GM23338 (cell line): Measurements from ENCODE around the gene CISH. TPM values are rescaled to one million over a fixed set of nuclear protein-coding genes. Genes with fewer than 3 reads are reported as not detected.

Experiments used
- ATAC-seq: fragments of 200-7000 bp; cut with Tn5 transposase; 3 replicates; pipeline ENCODE4 v1.9.1; 2020
- DNase-seq: peaks from one replicate; pipeline ENCODE4 v3.0.0-alpha.2; 2015; ENCODE audit warnings: low spot score
- H2AFZ ChIP-seq: fragments of 200-600 bp; sonication (generic); 2 replicates; pipeline ENCODE4 v1.8.0; 2016; ENCODE audit warnings: antibody characterized with exemption, mild to moderate bottlenecking, moderate library complexity
- H3F3A ChIP-seq: fragments of 200-600 bp; sonication (generic); replicated peaks from 2 replicates; pipeline ENCODE4 v1.8.0; 2017; ENCODE audit warnings: antibody characterized with exemption, mixed run types, low read depth
- H3K27ac ChIP-seq: fragments of 200-600 bp; sonication (generic); 2 replicates; pipeline ENCODE4 v1.6.1; 2016; ENCODE audit warnings: low read depth
- H3K27me3 ChIP-seq: fragments of 200-600 bp; sonication (generic); 2 replicates; pipeline ENCODE4 v1.8.0; 2016; ENCODE audit warnings: mild to moderate bottlenecking, mixed run types, moderate library complexity; ENCODE audit not compliant: insufficient read depth
- H3K36me3 ChIP-seq: fragments of 200-600 bp; sonication (generic); 2 replicates; pipeline ENCODE4 v1.8.0; 2016; ENCODE audit warnings: mild to moderate bottlenecking; ENCODE audit not compliant: insufficient read depth
- H3K4me1 ChIP-seq: fragments of 200-600 bp; sonication (generic); 2 replicates; pipeline ENCODE4 v1.8.0; 2016; ENCODE audit warnings: mild to moderate bottlenecking, moderate library complexity; ENCODE audit not compliant: insufficient read depth
- H3K4me2 ChIP-seq: fragments of 200-600 bp; sonication (generic); 2 replicates; pipeline ENCODE4 v1.7.1; 2017; ENCODE audit warnings: mixed run types
- H3K4me3 ChIP-seq: fragments of 200-600 bp; sonication (generic); 2 replicates; pipeline ENCODE4 v1.6.1; 2016; ENCODE audit warnings: mixed run types
- H3K79me2 ChIP-seq: fragments of 200-600 bp; sonication (generic); replicated peaks from 2 replicates; pipeline ENCODE4 v1.8.0; 2017; ENCODE audit warnings: mild to moderate bottlenecking; ENCODE audit not compliant: insufficient read depth
- H3K9me2 ChIP-seq: fragments of 200-600 bp; sonication (generic); 2 replicates; pipeline ENCODE4 v1.8.0; 2017; ENCODE audit not compliant: insufficient read depth
- H4K20me1 ChIP-seq: fragments of 200-600 bp; sonication (generic); replicated peaks from 2 replicates; pipeline ENCODE4 v1.8.0; 2017; ENCODE audit warnings: mild to moderate bottlenecking; ENCODE audit not compliant: insufficient read depth
- H3K27ac Mint-ChIP-seq: 2 replicates; pipeline ENCODE4 v1.8.0; 2020; ENCODE audit warnings: inconsistent platforms, mild to moderate bottlenecking, moderate library complexity, mixed read lengths
- H3K27me3 Mint-ChIP-seq: 3 replicates; pipeline ENCODE4 v1.8.0; 2022; ENCODE audit warnings: low read depth, mild to moderate bottlenecking, moderate library complexity, mixed read lengths, inconsistent platforms; ENCODE audit not compliant: insufficient read depth, poor library complexity
- H3K36me3 Mint-ChIP-seq: 3 replicates; pipeline ENCODE4 v1.8.0; 2021; ENCODE audit warnings: low read depth, mild to moderate bottlenecking, inconsistent platforms, moderate library complexity, mixed read lengths
- H3K4me1 Mint-ChIP-seq: 3 replicates; pipeline ENCODE4 v1.8.0; 2020; ENCODE audit warnings: mild to moderate bottlenecking, inconsistent platforms, mixed read lengths
- H3K4me3 Mint-ChIP-seq: 3 replicates; pipeline ENCODE4 v1.8.0; 2021; ENCODE audit warnings: moderate library complexity, mild to moderate bottlenecking, inconsistent platforms, mixed read lengths
- H3K9me3 Mint-ChIP-seq: 3 replicates; pipeline ENCODE4 v1.8.0; 2020; ENCODE audit warnings: moderate library complexity, mild to moderate bottlenecking, inconsistent platforms, mixed read lengths
- CREB1 ChIP-seq: fragments of 250-450 bp; sonication (Bioruptor Pico); IDR thresholded peaks from 2 replicates; pipeline ENCODE4 v1.5.0; 2020; ENCODE audit warnings: low read depth, mild to moderate bottlenecking, moderate library complexity
- EZH2 ChIP-seq: fragments of 200-600 bp; sonication (generic); IDR thresholded peaks from one replicate; pipeline ENCODE4 v1.8.0; 2017; ENCODE audit warnings: antibody characterized with exemption, mild to moderate bottlenecking, low read depth; ENCODE audit not compliant: unreplicated experiment
- EZH2phosphoT487 ChIP-seq: fragments of 200-600 bp; sonication (generic); IDR thresholded peaks from one replicate; pipeline ENCODE4 v1.8.1; 2018; ENCODE audit warnings: antibody characterized with exemption; ENCODE audit not compliant: unreplicated experiment
- NANOG ChIP-seq: IDR thresholded peaks from 2 replicates; pipeline ENCODE4 v1.6.1; 2016; ENCODE audit warnings: antibody characterized with exemption, borderline replicate concordance
- POLR2AphosphoS5 ChIP-seq: IDR thresholded peaks from 2 replicates; pipeline ENCODE4 v1.6.1; 2016; ENCODE audit warnings: antibody characterized with exemption, low read depth
- STAT1 ChIP-seq: IDR thresholded peaks from one replicate; pipeline ENCODE4 v1.6.1; 2016; ENCODE audit warnings: antibody characterized with exemption; ENCODE audit not compliant: unreplicated experiment
- ZNF114 ChIP-seq: fragments of 250-450 bp; sonication (Bioruptor Pico); IDR thresholded peaks from 2 replicates; pipeline ENCODE4 v1.5.0; 2020; ENCODE audit warnings: mild to moderate bottlenecking, moderate library complexity
- polyA plus RNA-seq: library from polyadenylated mRNA; unstranded; fragments of >200 nt; fragmentation: Nextera tagmentation; extraction: Ambion mirVana; gene quantifications from 2 replicates; pipeline ENCODE4 v1.2.1, GENCODE V29; 2016
- total RNA-seq: library from RNA; depleted of rRNA; stranded (reverse); fragments of >200 nt; shearing (Covaris generic); gene quantifications from 2 replicates; pipeline ENCODE4 v1.2.3, GENCODE V29; 2014
- TF ChIP-seq, protein P1 (sequence below), 2 experiments: fragments of 200-600 bp in 1 of 2; sonication (generic) in 1 of 2; conservative IDR thresholded peaks; 2 replicates each; pipeline versions ENCODE4 v1.5.1 to v1.6.1; 2016 to 2017; ENCODE audit warnings: antibody characterized with exemption in 2 of 2, low read depth in 2 of 2, mild to moderate bottlenecking in 2 of 2, moderate library complexity in 1 of 2
- TF ChIP-seq, protein P2 (sequence below): IDR thresholded peaks from 2 replicates; pipeline ENCODE4 v1.6.1; 2016; ENCODE audit warnings: antibody characterized with exemption
- TF ChIP-seq, protein P3 (sequence below): fragments of 250-450 bp; sonication (Bioruptor Pico); IDR thresholded peaks from 2 replicates; pipeline ENCODE4 v1.5.0; 2020; ENCODE audit warnings: mild to moderate bottlenecking, moderate library complexity

The CISH gene
- total and polyA plus RNA-seq, 2 experiments from 2014 or later, result 2.1 to 3.6 TPM

DNA sequence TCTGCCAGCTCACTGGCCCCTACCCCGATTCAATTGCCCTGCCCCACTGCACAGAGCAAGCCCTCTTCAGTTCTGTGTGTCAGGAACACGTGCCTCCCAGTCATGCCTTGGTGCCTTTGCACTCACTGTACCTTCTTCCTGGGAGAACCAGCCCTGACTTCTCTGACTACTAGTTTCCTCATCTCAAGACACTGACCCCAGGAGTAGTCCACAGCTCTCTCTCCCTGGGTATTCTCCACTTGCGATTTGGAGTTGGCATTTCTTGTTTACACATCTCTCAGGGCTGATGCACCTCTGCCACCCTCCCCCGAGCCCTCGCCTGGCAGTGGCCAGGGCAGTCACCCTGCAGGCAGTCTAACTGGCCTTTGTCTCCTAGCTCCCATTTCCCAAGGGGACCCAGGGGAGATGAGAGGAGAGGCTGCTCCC, 5.7 kb downstream of the CISH start:
- Histone ChIP-seq H3K4me3 (no peak overlapping the region), H3K27ac (no peak overlapping the region), H2AFZ (no peak overlapping the region), H3K36me3 (no peaks in the 10 kb centered on the region), H3K79me2 (no peaks in the 10 kb centered on the region), H4K20me1 (no peaks in the 10 kb centered on the region; the same call in 1 of the 2 replicates), H3F3A (no peaks in the 10 kb centered on the region), H3K4me1 (no peaks in the 10 kb centered on the region), H3K4me2 (no peak overlapping the region), H3K9me2 (no peaks in the 10 kb centered on the region), H3K27me3 (peaks cover 7% of the 10 kb centered on the region)
- Mint-ChIP-seq H3K27me3 (peaks cover 13% of the 10 kb centered on the region), H3K9me3 (no peaks in the 10 kb centered on the region), H3K4me1 (peaks cover 4% of the 10 kb centered on the region; the same call in 2 of the 3 replicates), H3K4me3 (no peak overlapping the region), H3K27ac (no peak overlapping the region), H3K36me3 (no peaks in the 10 kb centered on the region)
- no peak for TF ChIP-seq NANOG
- TF ChIP-seq EZH2phosphoT487, result no peak
- no peak for TF ChIP-seq STAT1
- TF ChIP-seq CREB1 (CRISPR knock-in tag), result no peak
- TF ChIP-seq, protein P1, sequence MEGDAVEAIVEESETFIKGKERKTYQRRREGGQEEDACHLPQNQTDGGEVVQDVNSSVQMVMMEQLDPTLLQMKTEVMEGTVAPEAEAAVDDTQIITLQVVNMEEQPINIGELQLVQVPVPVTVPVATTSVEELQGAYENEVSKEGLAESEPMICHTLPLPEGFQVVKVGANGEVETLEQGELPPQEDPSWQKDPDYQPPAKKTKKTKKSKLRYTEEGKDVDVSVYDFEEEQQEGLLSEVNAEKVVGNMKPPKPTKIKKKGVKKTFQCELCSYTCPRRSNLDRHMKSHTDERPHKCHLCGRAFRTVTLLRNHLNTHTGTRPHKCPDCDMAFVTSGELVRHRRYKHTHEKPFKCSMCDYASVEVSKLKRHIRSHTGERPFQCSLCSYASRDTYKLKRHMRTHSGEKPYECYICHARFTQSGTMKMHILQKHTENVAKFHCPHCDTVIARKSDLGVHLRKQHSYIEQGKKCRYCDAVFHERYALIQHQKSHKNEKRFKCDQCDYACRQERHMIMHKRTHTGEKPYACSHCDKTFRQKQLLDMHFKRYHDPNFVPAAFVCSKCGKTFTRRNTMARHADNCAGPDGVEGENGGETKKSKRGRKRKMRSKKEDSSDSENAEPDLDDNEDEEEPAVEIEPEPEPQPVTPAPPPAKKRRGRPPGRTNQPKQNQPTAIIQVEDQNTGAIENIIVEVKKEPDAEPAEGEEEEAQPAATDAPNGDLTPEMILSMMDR (conservative IDR thresholded peaks at IDR 0.05; ENCODE audit: low read depth in 2 of 2), result no peak
- TF ChIP-seq, protein P2, sequence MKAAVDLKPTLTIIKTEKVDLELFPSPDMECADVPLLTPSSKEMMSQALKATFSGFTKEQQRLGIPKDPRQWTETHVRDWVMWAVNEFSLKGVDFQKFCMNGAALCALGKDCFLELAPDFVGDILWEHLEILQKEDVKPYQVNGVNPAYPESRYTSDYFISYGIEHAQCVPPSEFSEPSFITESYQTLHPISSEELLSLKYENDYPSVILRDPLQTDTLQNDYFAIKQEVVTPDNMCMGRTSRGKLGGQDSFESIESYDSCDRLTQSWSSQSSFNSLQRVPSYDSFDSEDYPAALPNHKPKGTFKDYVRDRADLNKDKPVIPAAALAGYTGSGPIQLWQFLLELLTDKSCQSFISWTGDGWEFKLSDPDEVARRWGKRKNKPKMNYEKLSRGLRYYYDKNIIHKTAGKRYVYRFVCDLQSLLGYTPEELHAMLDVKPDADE, result no peak
- DNase-seq, result no peak
- ATAC-seq, result no peak

DNA sequence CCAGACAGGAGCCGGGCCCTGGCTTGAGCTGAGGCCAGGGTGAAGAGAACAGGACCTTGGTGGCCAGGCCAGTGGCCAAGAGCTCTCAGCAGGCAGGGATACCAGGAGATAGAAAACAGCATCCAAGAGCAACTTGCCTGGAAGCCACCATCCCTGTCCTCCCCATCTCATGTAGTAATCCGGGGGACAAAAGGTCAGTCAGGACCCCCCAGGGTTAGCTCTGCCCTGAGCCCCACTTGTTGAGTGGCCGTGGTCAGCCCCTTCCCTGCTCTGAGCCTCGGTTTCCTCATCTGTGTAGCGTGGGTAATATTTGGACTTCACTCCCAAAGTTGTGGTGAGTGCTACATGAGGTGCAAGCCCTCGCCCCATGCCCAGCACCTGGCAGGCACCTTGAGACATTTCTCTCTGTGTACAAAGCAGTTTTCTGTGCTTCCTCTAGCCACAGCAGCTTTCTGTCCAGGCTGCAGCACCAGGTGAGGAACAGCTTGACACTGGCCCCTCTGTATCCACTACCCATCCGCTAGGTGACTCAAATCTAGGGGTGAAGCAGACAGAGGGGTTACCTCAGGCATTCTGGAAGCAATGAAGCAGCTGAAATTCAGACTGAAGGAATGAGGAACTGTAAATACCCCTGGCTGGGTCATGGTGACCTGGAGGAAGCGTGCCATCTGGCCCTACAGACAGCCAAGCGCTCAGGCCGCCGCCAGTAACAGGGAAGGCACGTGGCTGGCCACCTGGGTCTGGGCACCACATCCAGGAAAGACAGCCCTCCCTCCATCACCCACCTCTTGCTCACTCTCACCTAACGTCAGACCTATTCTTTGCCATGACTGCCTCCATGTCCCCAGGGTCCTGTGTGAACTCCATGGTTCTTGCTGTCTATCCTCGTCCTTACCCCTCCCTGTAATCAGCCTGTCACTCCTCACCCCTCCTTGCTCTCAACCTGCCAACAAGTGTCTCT, 6.7 kb downstream of the CISH start:
- no peak for DNase-seq
- Histone ChIP-seq H3K4me2 (no peak overlapping the region), H3K27ac (no peak overlapping the region), H3K9me2 (no peaks in the 10 kb centered on the region), H3K79me2 (no peaks in the 10 kb centered on the region), H4K20me1 (no peaks in the 10 kb centered on the region; the same call in 1 of the 2 replicates), H3K36me3 (no peaks in the 10 kb centered on the region), H3K27me3 (no peaks in the 10 kb centered on the region), H3F3A (no peaks in the 10 kb centered on the region), H2AFZ (no peak overlapping the region), H3K4me1 (no peaks in the 10 kb centered on the region), H3K4me3 (no peak overlapping the region)
- Mint-ChIP-seq H3K4me3 (no peak overlapping the region), H3K27ac (no peak overlapping the region), H3K4me1 (no peaks in the 10 kb centered on the region; the same call in 1 of the 3 replicates), H3K9me3 (no peaks in the 10 kb centered on the region), H3K27me3 (peaks cover 3% of the 10 kb centered on the region), H3K36me3 (no peaks in the 10 kb centered on the region)
- no peak for ATAC-seq
- TF ChIP-seq STAT1 (no peak), ZNF114 (no peak), EZH2 (no peak), POLR2AphosphoS5 (no peak)
- TF ChIP-seq, protein P3, sequence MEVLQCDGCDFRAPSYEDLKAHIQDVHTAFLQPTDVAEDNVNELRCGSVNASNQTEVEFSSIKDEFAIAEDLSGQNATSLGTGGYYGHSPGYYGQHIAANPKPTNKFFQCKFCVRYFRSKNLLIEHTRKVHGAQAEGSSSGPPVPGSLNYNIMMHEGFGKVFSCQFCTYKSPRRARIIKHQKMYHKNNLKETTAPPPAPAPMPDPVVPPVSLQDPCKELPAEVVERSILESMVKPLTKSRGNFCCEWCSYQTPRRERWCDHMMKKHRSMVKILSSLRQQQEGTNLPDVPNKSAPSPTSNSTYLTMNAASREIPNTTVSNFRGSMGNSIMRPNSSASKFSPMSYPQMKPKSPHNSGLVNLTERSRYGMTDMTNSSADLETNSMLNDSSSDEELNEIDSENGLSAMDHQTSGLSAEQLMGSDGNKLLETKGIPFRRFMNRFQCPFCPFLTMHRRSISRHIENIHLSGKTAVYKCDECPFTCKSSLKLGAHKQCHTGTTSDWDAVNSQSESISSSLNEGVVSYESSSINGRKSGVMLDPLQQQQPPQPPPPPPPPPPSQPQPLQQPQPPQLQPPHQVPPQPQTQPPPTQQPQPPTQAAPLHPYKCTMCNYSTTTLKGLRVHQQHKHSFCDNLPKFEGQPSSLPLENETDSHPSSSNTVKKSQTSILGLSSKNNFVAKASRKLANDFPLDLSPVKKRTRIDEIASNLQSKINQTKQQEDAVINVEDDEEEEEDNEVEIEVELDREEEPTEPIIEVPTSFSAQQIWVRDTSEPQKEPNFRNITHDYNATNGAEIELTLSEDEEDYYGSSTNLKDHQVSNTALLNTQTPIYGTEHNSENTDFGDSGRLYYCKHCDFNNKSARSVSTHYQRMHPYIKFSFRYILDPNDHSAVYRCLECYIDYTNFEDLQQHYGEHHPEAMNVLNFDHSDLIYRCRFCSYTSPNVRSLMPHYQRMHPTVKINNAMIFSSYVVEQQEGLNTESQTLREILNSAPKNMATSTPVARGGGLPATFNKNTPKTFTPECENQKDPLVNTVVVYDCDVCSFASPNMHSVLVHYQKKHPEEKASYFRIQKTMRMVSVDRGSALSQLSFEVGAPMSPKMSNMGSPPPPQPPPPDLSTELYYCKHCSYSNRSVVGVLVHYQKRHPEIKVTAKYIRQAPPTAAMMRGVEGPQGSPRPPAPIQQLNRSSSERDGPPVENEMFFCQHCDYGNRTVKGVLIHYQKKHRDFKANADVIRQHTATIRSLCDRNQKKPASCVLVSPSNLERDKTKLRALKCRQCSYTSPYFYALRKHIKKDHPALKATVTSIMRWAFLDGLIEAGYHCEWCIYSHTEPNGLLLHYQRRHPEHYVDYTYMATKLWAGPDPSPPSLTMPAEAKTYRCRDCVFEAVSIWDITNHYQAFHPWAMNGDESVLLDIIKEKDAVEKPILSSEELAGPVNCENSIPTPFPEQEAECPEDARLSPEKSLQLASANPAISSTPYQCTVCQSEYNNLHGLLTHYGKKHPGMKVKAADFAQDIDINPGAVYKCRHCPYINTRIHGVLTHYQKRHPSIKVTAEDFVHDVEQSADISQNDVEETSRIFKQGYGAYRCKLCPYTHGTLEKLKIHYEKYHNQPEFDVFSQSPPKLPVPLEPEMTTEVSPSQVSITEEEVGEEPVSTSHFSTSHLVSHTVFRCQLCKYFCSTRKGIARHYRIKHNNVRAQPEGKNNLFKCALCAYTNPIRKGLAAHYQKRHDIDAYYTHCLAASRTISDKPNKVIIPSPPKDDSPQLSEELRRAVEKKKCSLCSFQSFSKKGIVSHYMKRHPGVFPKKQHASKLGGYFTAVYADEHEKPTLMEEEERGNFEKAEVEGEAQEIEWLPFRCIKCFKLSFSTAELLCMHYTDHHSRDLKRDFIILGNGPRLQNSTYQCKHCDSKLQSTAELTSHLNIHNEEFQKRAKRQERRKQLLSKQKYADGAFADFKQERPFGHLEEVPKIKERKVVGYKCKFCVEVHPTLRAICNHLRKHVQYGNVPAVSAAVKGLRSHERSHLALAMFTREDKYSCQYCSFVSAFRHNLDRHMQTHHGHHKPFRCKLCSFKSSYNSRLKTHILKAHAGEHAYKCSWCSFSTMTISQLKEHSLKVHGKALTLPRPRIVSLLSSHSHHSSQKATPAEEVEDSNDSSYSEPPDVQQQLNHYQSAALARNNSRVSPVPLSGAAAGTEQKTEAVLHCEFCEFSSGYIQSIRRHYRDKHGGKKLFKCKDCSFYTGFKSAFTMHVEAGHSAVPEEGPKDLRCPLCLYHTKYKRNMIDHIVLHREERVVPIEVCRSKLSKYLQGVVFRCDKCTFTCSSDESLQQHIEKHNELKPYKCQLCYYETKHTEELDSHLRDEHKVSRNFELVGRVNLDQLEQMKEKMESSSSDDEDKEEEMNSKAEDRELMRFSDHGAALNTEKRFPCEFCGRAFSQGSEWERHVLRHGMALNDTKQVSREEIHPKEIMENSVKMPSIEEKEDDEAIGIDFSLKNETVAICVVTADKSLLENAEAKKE (CRISPR knock-in tag), result no peak
- TF ChIP-seq, protein P2, result no peak
